Activated CD8-positive, alpha-beta memory T cell treated with anti-CD3 and anti-CD28 coated beads for 1 hour (primary cell): ENCODE results near the gene LONP1.
"Not testable (repeated sequence)": the region's sequence is repeated elsewhere in the genome, so short reads cannot be mapped to it uniquely, and the experiment has no call there.

Experiments used
- DNase-seq, 2 donors: peaks; one replicate each; pipeline ENCODE4 v3.0.0-alpha.2; 2020; ENCODE audit warnings: low read depth in 1 of 2; ENCODE audit errors: extremely low read depth in 1 of 2

The LONP1 gene

GRCh38 chr19:5694167-5694955 is 25.6 kb downstream of the LONP1 start:
- no peak for DNase-seq

- no peak for DNase-seq
Observed at GRCh38 chr19:5693195-5694166, 26.5 kb downstream of the LONP1 start.

GRCh38 chr19:5692723-5693194 is 27.2 kb downstream of the LONP1 start:
- no peak for DNase-seq

- no peak for DNase-seq
Observed at GRCh38 chr19:5691822-5692722, 27.9 kb downstream of the LONP1 start.

GRCh38 chr19:5690955-5691821 is 28.8 kb downstream of the LONP1 start:
- peak in 1 of 2 donors; percentile 14 for DNase-seq

GRCh38 chr19:5690125-5690954 is 29.6 kb downstream of the LONP1 start, which contains the start of gene RPL36:
Gene RPL36 (plus strand): TSS chr19:5690295. CDS start chr19:5690508, 213 bp downstream.
- peak; percentile 95 to 99 for DNase-seq

GRCh38 chr19:5688262-5688881 is 31.6 kb downstream of the LONP1 start:
- not testable (repeated sequence) for DNase-seq

- DNase-seq = no peak
Observed at GRCh38 chr19:5687360-5688198, 32.4 kb downstream of the LONP1 start.

- peak; percentile 86 to 93 for DNase-seq
Observed at GRCh38 chr19:5686647-5687359, 33.1 kb downstream of the LONP1 start.

- DNase-seq = no peak
Observed at GRCh38 chr19:5686326-5686646, 33.7 kb downstream of the LONP1 start.

- DNase-seq = no peak
Observed at GRCh38 chr19:5684694-5685430, 35.1 kb downstream of the LONP1 start.

GRCh38 chr19:5683177-5683886 is 36.6 kb downstream of the LONP1 start:
- DNase-seq = no peak

- no peak for DNase-seq
Observed at GRCh38 chr19:5682107-5682482, 37.9 kb downstream of the LONP1 start.

- DNase-seq = no peak
Observed at GRCh38 chr19:5681391-5682106, 38.4 kb downstream of the LONP1 start.
